Smooth muscle cell (in vitro differentiated cells): Measurements from ENCODE around the gene GPR146. TPM values are rescaled to one million over a fixed set of nuclear protein-coding genes. Genes with fewer than 3 reads are reported as not detected.

Experiments used
- DNase-seq: peaks from one replicate; lab custom pipeline; 2025; ENCODE audit not compliant: unreplicated experiment; lab: John Stamatoyannopoulos, UW
- H2AFZ ChIP-seq: fragments of 200-600 bp; sonication (generic); 2 replicates; pipeline ENCODE4 v1.6.0; 2016; ENCODE audit warnings: antibody characterized with exemption, low read depth, mild to moderate bottlenecking
- H3F3A ChIP-seq: fragments of 200-600 bp; sonication (generic); 2 replicates; pipeline ENCODE4 v1.6.0; 2017; ENCODE audit warnings: antibody characterized with exemption, low read depth
- H3K27ac ChIP-seq: fragments of 200-600 bp; sonication (generic); 2 replicates; pipeline ENCODE4 v1.5.1; 2016; ENCODE audit warnings: low read depth, mild to moderate bottlenecking
- H3K27me3 ChIP-seq: fragments of 200-600 bp; sonication (generic); 2 replicates; pipeline ENCODE4 v1.6.1; 2016; ENCODE audit warnings: low read depth, mild to moderate bottlenecking
- H3K36me3 ChIP-seq: fragments of 200-600 bp; sonication (generic); 2 replicates; pipeline ENCODE4 v1.5.1; 2016; ENCODE audit warnings: low read depth
- H3K4me1 ChIP-seq: fragments of 200-600 bp; sonication (generic); 2 replicates; pipeline ENCODE4 v1.5.1; 2016; ENCODE audit warnings: low read depth
- H3K4me2 ChIP-seq: fragments of 200-600 bp; sonication (generic); 2 replicates; pipeline ENCODE4 v1.6.0; 2016; ENCODE audit warnings: mild to moderate bottlenecking
- H3K4me3 ChIP-seq: fragments of 200-600 bp; sonication (generic); 2 replicates; pipeline ENCODE4 v1.5.1; 2016; ENCODE audit warnings: mild to moderate bottlenecking
- H3K79me2 ChIP-seq: fragments of 200-600 bp; sonication (generic); 2 replicates; pipeline ENCODE4 v1.6.0; 2016; ENCODE audit warnings: low read depth, mild to moderate bottlenecking
- H3K9ac ChIP-seq: fragments of 200-600 bp; sonication (generic); 2 replicates; pipeline ENCODE4 v1.6.0; 2016; ENCODE audit warnings: low read depth
- H3K9me3 ChIP-seq: fragments of 200-600 bp; sonication (generic); replicated peaks from 2 replicates; pipeline ENCODE4 v1.5.1; 2016; ENCODE audit warnings: low read depth
- H4K20me1 ChIP-seq: fragments of 200-600 bp; sonication (generic); 2 replicates; pipeline ENCODE4 v1.6.0; 2016; ENCODE audit warnings: low read depth
- CTCF ChIP-seq: fragments of 200-600 bp; sonication (generic); IDR thresholded peaks from 2 replicates; pipeline ENCODE4 v1.5.1; 2017; ENCODE audit warnings: borderline replicate concordance, mild to moderate bottlenecking, antibody characterized with exemption; ENCODE audit not compliant: insufficient read depth, poor library complexity, severe bottlenecking
- WGBS: methylation state at CpG from one replicate; pipeline ENCODE4 v1.1.7; 2016; ENCODE audit warnings: low lambda C conversion rate; 5-methylcytosine and 5-hydroxymethylcytosine counted together
- polyA plus RNA-seq: library from polyadenylated mRNA; unstranded; fragments of >200 nt; fragmentation: Nextera tagmentation; extraction: Ambion mirVana; gene quantifications from 2 replicates; pipeline ENCODE4 v1.2.1, GENCODE V29; 2016
- total RNA-seq: library from RNA; depleted of rRNA; stranded (reverse); fragments of >200 nt; gene quantifications from 2 replicates; pipeline ENCODE4 v1.2.3, GENCODE V29; 2014

GPR146 gene
- total and polyA plus RNA-seq, 2 experiments from 2014 or later, result 1.8 to 2.2 TPM

- no peak for TF ChIP-seq CTCF
- Histone ChIP-seq H3K4me2 (no peak overlapping the region), H3K9ac (no peak overlapping the region), H4K20me1 (peaks cover 85% of the 10 kb centered on the region), H3K36me3 (no peaks in the 10 kb centered on the region), H3K9me3 (no peaks in the 10 kb centered on the region), H3F3A (no peaks in the 10 kb centered on the region), H3K27me3 (no peaks in the 10 kb centered on the region), H3K79me2 (no peaks in the 10 kb centered on the region), H3K27ac (no peak overlapping the region), H3K4me3 (no peak overlapping the region), H2AFZ (no peak overlapping the region), H3K4me1 (no peaks in the 10 kb centered on the region)
- WGBS, result 92% methylated on average over 43 of the region's 47 CpGs
- no peak for DNase-seq
These were observed 57.5 kb downstream of the GPR146 start for GRCh38 chr7:1101563-1102431.

- no peaks in the 10 kb centered on the region for H3K79me2 ChIP-seq
- no peak overlapping the region for H3K4me3 ChIP-seq
- H3K36me3 ChIP-seq, result no peaks in the 10 kb centered on the region
- no peaks in the 10 kb centered on the region for H3F3A ChIP-seq
- no peak overlapping the region for H2AFZ ChIP-seq
- no peak overlapping the region for H3K4me2 ChIP-seq
- H3K9ac ChIP-seq, result no peak overlapping the region
- TF ChIP-seq CTCF, result no peak
- H4K20me1 ChIP-seq, result peaks cover 80% of the 10 kb centered on the region
- WGBS, result 89% methylated on average over 34 of the region's 34 CpGs
- no peaks in the 10 kb centered on the region for H3K9me3 ChIP-seq
- no peaks in the 10 kb centered on the region for H3K4me1 ChIP-seq
- DNase-seq, result no peak
- no peaks in the 10 kb centered on the region for H3K27me3 ChIP-seq
- no peak overlapping the region for H3K27ac ChIP-seq
These were observed 58.9 kb downstream of the GPR146 start for GRCh38 chr7:1103009-1103788.

GRCh38 chr7:1103789-1104515 is 59.6 kb downstream of the GPR146 start:
- no peaks in the 10 kb centered on the region for H3K36me3 ChIP-seq

More at GRCh38 chr7:1103789-1104515, 59.6 kb downstream of the GPR146 start:
- no peak overlapping the region for H3K4me3 ChIP-seq
- no peaks in the 10 kb centered on the region for H3K4me1 ChIP-seq
- 96% methylated on average over 21 of the region's 21 CpGs for WGBS
- TF ChIP-seq CTCF, result no peak
- no peak overlapping the region for H2AFZ ChIP-seq
- no peaks in the 10 kb centered on the region for H3K27me3 ChIP-seq
- no peak overlapping the region for H3K27ac ChIP-seq
- no peaks in the 10 kb centered on the region for H3K79me2 ChIP-seq
- no peaks in the 10 kb centered on the region for H3K9me3 ChIP-seq
- no peak overlapping the region for H3K4me2 ChIP-seq
- H3K9ac ChIP-seq, result no peak overlapping the region
- peaks cover 86% of the 10 kb centered on the region for H4K20me1 ChIP-seq
- no peaks in the 10 kb centered on the region for H3F3A ChIP-seq
- no peak for DNase-seq
